Stomach (tissue), 9 donors: Measurements from ENCODE around the gene NPEPPS. TPM values are rescaled to one million over a fixed set of nuclear protein-coding genes. Genes with fewer than 3 reads are reported as not detected.
A peak's percentile ranks its signal among the peaks of the same experiment; 100 is the strongest.
"Not testable (repeated sequence)": the region's sequence is repeated elsewhere in the genome, so short reads cannot be mapped to it uniquely, and the experiment has no call there.

Source experiments
- DNase-seq, 2 donors: peaks; one replicate each; pipeline versions ENCODE4 v3.0.0 to v3.0.0-alpha.2; 2013 to 2019
- H3K27ac ChIP-seq, 5 donors: fragments of 200-600 bp in 4 of 5; sonication (generic) in 4 of 5; one replicate each; pipeline ENCODE4 v1.5.1; 2013 to 2019; ENCODE audit warnings: mild to moderate bottlenecking in 1 of 5, moderate library complexity in 1 of 5
- H3K27me3 ChIP-seq, 3 donors: fragments of 200-600 bp; sonication (generic); one replicate each; pipeline ENCODE4 v1.5.1; 2017 to 2019; ENCODE audit warnings: mixed run types in 1 of 3
- H3K36me3 ChIP-seq, 4 donors: fragments of 200-600 bp; sonication (generic); 1 replicate in 3 of 4; 2 replicates in 1 of 4; pipeline ENCODE4 v1.5.1; 2016 to 2019
- H3K4me1 ChIP-seq, 4 donors: fragments of 200-600 bp; sonication (generic); one replicate each; pipeline ENCODE4 v1.5.1; 2016 to 2019
- H3K4me3 ChIP-seq, 4 donors: fragments of 200-600 bp; sonication (generic) in 3 of 4; one replicate each; pipeline ENCODE4 v1.5.1; 2016 to 2019; ENCODE audit warnings: mild to moderate bottlenecking in 1 of 4
- H3K9me3 ChIP-seq, 4 donors: fragments of 200-600 bp; sonication (generic); one replicate each; pipeline ENCODE4 v1.5.1; 2016 to 2019
- POLR2AphosphoS5 ChIP-seq, 3 donors: sonication (generic); formaldehyde crosslinking; IDR thresholded peaks; one replicate each; pipeline ENCODE4 v1.6.1; 2016; ENCODE audit warnings: antibody characterized with exemption in 3 of 3
- WGBS, 5 donors: extraction: QIAGEN DNeasy Blood & Tissue Kit in 3 of 5; methylation state at CpG; one replicate each; pipeline versions ENCODE4 v1.1.5 to v1.1.7; 2013 to 2018; 5-methylcytosine and 5-hydroxymethylcytosine counted together
- intact Hi-C: fragments of 100-400 bp; cut with DNase I; formaldehyde crosslinking; loops from one replicate; pipeline ENCODE4 v1.15.1; 2023; ENCODE audit warnings: low total_unique reads
- polyA plus RNA-seq, 3 donors: library from polyadenylated mRNA; stranded (reverse); fragments of 200-250 nt; gene quantifications; one replicate each; pipeline ENCODE4 v1.2.3, GENCODE V29; 2013
- total RNA-seq, 5 donors: library from RNA; depleted of rRNA; stranded (reverse); fragments of >200 nt; gene quantifications; one replicate each; pipeline versions ENCODE4 v1.1.0 to v1.2.3, GENCODE V29; 2014 to 2016
- donor health status: healthy with polysubstance abuse.
- donor health status: Bipolar disorder and iron deficiency.
- donor health status: healthy.

The NPEPPS gene
- total and polyA plus RNA-seq, 8 donors = 19.9 to 243 (median 124) TPM

GRCh38 chr17:47502122-47502731 is 28.7 kb upstream of the NPEPPS start:
- H3K9me3 ChIP-seq, H3K36me3 ChIP-seq, H3K27me3 ChIP-seq, H3K4me3 ChIP-seq, intact Hi-C loops: not testable (repeated sequence)
- 9 to 16% (median 13%) methylated on average over 3 to 8 of the region's 8 CpGs for WGBS, 5 donors
- DNase-seq = peak; percentile 28 to 64
- peak in 1 of 3 donors; percentile 37 for TF ChIP-seq POLR2AphosphoS5 (IDR thresholded peaks at IDR 0.05)
- H3K4me1 ChIP-seq = peaks cover 6 to 29% (median 16%) of the 10 kb centered on the region in 4 donors
- H3K27ac ChIP-seq = peak overlapping the region; percentile 38 to 79 (median 73)

- H3K9me3 ChIP-seq, H3K36me3 ChIP-seq, H3K27me3 ChIP-seq, H3K4me3 ChIP-seq, intact Hi-C loops: not testable (repeated sequence)
- peak in 1 of 2 donors; percentile 46 for DNase-seq
- 46 to 68% (median 49%) methylated on average over 2 of the region's 2 CpGs for WGBS, 5 donors
- peaks cover 6 to 29% (median 16%) of the 10 kb centered on the region in 4 donors for H3K4me1 ChIP-seq
- H3K27ac ChIP-seq = peak overlapping the region in 4 of 5 donors; percentile 67 to 79 (median 74)
Observed at GRCh38 chr17:47502776-47503455, 28.0 kb upstream of the NPEPPS start.

GRCh38 chr17:47511701-47512146 is 19.2 kb upstream of the NPEPPS start:
- H3K9me3 ChIP-seq, H3K27me3 ChIP-seq, H3K36me3 ChIP-seq, intact Hi-C loops, H3K4me3 ChIP-seq: not testable (repeated sequence)
- peaks cover 0 to 14% (median 1%) of the 10 kb centered on the region in 4 donors for H3K4me1 ChIP-seq
- H3K27ac ChIP-seq = peak overlapping the region; percentile 10 to 67 (median 52)
- DNase-seq = peak in 1 of 2 donors; percentile 30
- 7 to 21% (median 14%) methylated on average over 3 of the region's 3 CpGs for WGBS, 5 donors

GRCh38 chr17:47513301-47513700 is 17.6 kb upstream of the NPEPPS start:
- intact Hi-C loops, H3K27me3 ChIP-seq, DNase-seq, H3K9me3 ChIP-seq, H3K36me3 ChIP-seq, H3K4me3 ChIP-seq, H3K27ac ChIP-seq: not testable (repeated sequence)
- WGBS, 5 donors = 74 to 87% (median 80%) methylated on average over 6 of the region's 6 CpGs
- peaks cover 0 to 14% (median 1%) of the 10 kb centered on the region in 4 donors for H3K4me1 ChIP-seq

GRCh38 chr17:47518880-47519279 is 12.0 kb upstream of the NPEPPS start:
- intact Hi-C loops, H3K27me3 ChIP-seq, H3K4me3 ChIP-seq, H3K27ac ChIP-seq, H3K9me3 ChIP-seq, DNase-seq, H3K36me3 ChIP-seq, H3K4me1 ChIP-seq: not testable (repeated sequence)

GRCh38 chr17:47519365-47519764 is 11.5 kb upstream of the NPEPPS start:
- H3K4me3 ChIP-seq, H3K9me3 ChIP-seq, H3K4me1 ChIP-seq, H3K27me3 ChIP-seq, H3K36me3 ChIP-seq, intact Hi-C loops, H3K27ac ChIP-seq, DNase-seq: not testable (repeated sequence)

- H3K36me3 ChIP-seq, H3K27me3 ChIP-seq, H3K9me3 ChIP-seq, intact Hi-C loops, H3K27ac ChIP-seq, H3K4me1 ChIP-seq, H3K4me3 ChIP-seq, DNase-seq: not testable (repeated sequence)
- 52 to 78% (median 60%) methylated on average over 3 to 4 of the region's 4 CpGs for WGBS, 5 donors
Observed at GRCh38 chr17:47520279-47520678, 10.6 kb upstream of the NPEPPS start.

GRCh38 chr17:47521434-47521833 is 9.5 kb upstream of the NPEPPS start:
- H3K4me3 ChIP-seq, H3K36me3 ChIP-seq, H3K9me3 ChIP-seq, H3K4me1 ChIP-seq, DNase-seq, H3K27me3 ChIP-seq, intact Hi-C loops, H3K27ac ChIP-seq: not testable (repeated sequence)
- 71 to 93% (median 88%) methylated on average over 1 of the region's 1 CpG for WGBS, 5 donors

GRCh38 chr17:47522341-47522740 is 8.6 kb upstream of the NPEPPS start:
- intact Hi-C loops, DNase-seq, H3K36me3 ChIP-seq, H3K4me1 ChIP-seq, H3K9me3 ChIP-seq, H3K27me3 ChIP-seq, H3K4me3 ChIP-seq, H3K27ac ChIP-seq: not testable (repeated sequence)

GRCh38 chr17:47531233-47531820 is 419 bp downstream of the NPEPPS start:
- H3K9me3 ChIP-seq, H3K27me3 ChIP-seq, H3K36me3 ChIP-seq, intact Hi-C loops: not testable (repeated sequence)
- peak overlapping the region; percentile 88 to 95 (median 90) for H3K27ac ChIP-seq
- peak in 1 of 2 donors; percentile 31 for DNase-seq
- peak overlapping the region; percentile 63 to 79 (median 72) for H3K4me3 ChIP-seq
- peaks cover 0 to 27% (median 14%) of the 10 kb centered on the region in 4 donors for H3K4me1 ChIP-seq
- WGBS, 5 donors = 0 to 1% (median 0%) methylated on average over 5 to 30 of the region's 61 CpGs; no CpG with 5 or more reads in 2 of the 5 donors

GRCh38 chr17:47539085-47539484 is 8.2 kb downstream of the NPEPPS start:
- H3K9me3 ChIP-seq, intact Hi-C loops, H3K4me3 ChIP-seq, H3K36me3 ChIP-seq, H3K27me3 ChIP-seq, DNase-seq: not testable (repeated sequence)
- 43 to 60% (median 57%) methylated on average over 3 of the region's 3 CpGs for WGBS, 5 donors
- H3K27ac ChIP-seq = peak overlapping the region in 1 of 5 donors; percentile 38
- peaks cover 0 to 40% (median 15%) of the 10 kb centered on the region in 4 donors for H3K4me1 ChIP-seq

GRCh38 chr17:47541676-47542075 is 10.8 kb downstream of the NPEPPS start:
- H3K9me3 ChIP-seq, DNase-seq, H3K4me3 ChIP-seq, H3K27ac ChIP-seq, H3K27me3 ChIP-seq, intact Hi-C loops, H3K36me3 ChIP-seq: not testable (repeated sequence)
- 85 to 100% (median 92%) methylated on average over 1 to 2 of the region's 2 CpGs for WGBS, 5 donors
- H3K4me1 ChIP-seq = peaks cover 0 to 28% (median 13%) of the 10 kb centered on the region in 4 donors
